Ascending aorta (tissue), 2 donors: Measurements from ENCODE around the gene HIVEP2. TPM values are rescaled to one million over a fixed set of nuclear protein-coding genes. Genes with fewer than 3 reads are reported as not detected.

Source experiments
- DNase-seq, 2 donors: peaks; one replicate each; pipeline ENCODE4 v3.0.0-alpha.2; 2019; ENCODE audit warnings: low spot score in 2 of 2
- H3K27ac ChIP-seq, 2 donors: fragments of 200-600 bp; sonication (generic); one replicate each; pipeline ENCODE4 v1.5.1; 2016 to 2017; ENCODE audit warnings: mild to moderate bottlenecking in 1 of 2
- H3K27me3 ChIP-seq: fragments of 200-600 bp; sonication (generic); one replicate; pipeline ENCODE4 v1.5.1; 2017
- H3K36me3 ChIP-seq, 2 donors: fragments of 200-600 bp; sonication (generic); one replicate each; pipeline ENCODE4 v1.5.1; 2016
- H3K4me1 ChIP-seq, 2 donors: fragments of 200-600 bp; sonication (generic); one replicate each; pipeline ENCODE4 v1.5.1; 2016 to 2017; ENCODE audit warnings: mild to moderate bottlenecking in 1 of 2
- H3K4me3 ChIP-seq, 2 donors: fragments of 200-600 bp; sonication (generic); one replicate each; pipeline ENCODE4 v1.5.1; 2016 to 2017; ENCODE audit warnings: mild to moderate bottlenecking in 1 of 2
- H3K9me3 ChIP-seq, 2 donors: fragments of 200-600 bp; sonication (generic); one replicate each; pipeline ENCODE4 v1.5.1; 2016
- intact Hi-C: fragments of 100-400 bp; cut with DNase I; formaldehyde crosslinking; loops from one replicate; pipeline ENCODE4 v1.15.1; 2023
- total RNA-seq: library from RNA; depleted of rRNA; stranded (reverse); fragments of >200 nt; gene quantifications from one replicate; pipeline ENCODE4 v1.1.0, GENCODE V29; 2016
- TF ChIP-seq, protein P1 (sequence below), 3 experiments: fragments of 200-600 bp in 2 of 3; fragments of 450-650 bp in 1 of 3; sonication (generic) in 2 of 3; IDR thresholded peaks; one replicate each; pipeline ENCODE4 v1.5.1; 2016 to 2019; ENCODE audit warnings: antibody characterized with exemption in 3 of 3, mild to moderate bottlenecking in 1 of 3, moderate library complexity in 1 of 3

The HIVEP2 gene
- total RNA-seq, 1 donor from 2014 or later = 14.5 TPM

DNA sequence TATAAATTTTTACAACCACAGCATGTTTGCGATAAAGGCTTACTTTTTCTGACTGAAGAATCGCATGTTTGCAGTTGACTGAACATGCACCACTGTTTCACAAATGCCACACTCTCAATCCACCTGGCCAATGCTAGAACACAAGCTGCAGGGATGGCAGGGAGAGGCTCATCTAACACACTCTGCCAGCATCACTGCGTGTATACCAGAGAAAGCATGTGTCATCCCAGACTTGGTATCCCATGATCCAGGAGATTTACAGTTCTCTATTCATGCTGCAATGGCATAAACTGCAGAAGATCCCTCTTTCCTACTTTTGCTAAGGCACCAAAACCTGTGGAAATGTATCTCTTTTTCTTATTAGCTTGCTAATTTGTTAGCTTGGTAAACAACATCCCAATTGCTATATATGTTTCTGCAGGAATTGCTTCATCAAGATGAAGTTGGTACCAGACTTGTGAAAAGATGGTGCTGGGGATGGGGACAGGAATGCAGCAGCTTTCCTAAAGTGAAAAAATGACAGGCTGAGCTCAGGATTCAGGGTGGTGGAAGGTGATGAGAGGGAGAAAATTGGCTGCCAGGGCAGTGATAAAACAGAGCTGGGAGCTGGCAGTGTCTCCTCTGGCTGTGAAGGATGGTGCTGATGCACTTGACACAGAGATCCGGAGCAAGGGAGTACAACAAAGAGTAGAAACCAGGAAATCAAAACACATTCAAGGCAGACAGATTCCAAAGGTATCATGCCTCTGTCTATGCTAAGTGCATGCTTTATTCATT is 186.9 kb downstream of the HIVEP2 start:
- Histone ChIP-seq H3K4me3 (no peak overlapping the region), H3K9me3 (no peaks in the 10 kb centered on the region), H3K27ac (no peak overlapping the region), H3K27me3 (no peaks in the 10 kb centered on the region), H3K36me3 (peaks cover 35 to 47% of the 10 kb centered on the region in 2 donors), H3K4me1 (no peaks in the 10 kb centered on the region)
- intact Hi-C loops = no loop called here
- TF ChIP-seq, protein P1, sequence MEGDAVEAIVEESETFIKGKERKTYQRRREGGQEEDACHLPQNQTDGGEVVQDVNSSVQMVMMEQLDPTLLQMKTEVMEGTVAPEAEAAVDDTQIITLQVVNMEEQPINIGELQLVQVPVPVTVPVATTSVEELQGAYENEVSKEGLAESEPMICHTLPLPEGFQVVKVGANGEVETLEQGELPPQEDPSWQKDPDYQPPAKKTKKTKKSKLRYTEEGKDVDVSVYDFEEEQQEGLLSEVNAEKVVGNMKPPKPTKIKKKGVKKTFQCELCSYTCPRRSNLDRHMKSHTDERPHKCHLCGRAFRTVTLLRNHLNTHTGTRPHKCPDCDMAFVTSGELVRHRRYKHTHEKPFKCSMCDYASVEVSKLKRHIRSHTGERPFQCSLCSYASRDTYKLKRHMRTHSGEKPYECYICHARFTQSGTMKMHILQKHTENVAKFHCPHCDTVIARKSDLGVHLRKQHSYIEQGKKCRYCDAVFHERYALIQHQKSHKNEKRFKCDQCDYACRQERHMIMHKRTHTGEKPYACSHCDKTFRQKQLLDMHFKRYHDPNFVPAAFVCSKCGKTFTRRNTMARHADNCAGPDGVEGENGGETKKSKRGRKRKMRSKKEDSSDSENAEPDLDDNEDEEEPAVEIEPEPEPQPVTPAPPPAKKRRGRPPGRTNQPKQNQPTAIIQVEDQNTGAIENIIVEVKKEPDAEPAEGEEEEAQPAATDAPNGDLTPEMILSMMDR (IDR thresholded peaks at IDR 0.05) = no peak
- no peak for DNase-seq

DNA sequence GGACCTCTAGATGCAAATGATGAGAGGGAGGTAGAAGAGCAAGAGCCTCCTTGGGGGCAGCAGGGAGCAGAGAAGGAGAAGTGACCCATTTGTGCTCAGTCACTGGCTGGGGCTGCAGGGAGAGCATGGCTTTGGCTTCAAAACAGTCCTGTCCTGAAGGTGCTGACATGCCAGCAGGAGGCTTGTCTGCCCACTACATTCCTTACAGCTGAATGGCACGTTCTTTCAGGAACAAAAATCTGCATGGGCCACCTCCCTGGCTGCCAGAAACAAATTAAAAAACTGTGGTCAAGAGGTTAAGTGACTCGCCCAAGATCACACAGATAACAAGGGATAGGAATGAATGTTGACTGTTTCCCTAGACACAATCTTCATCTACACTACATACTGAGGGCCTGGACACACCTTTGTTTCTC is 188.8 kb downstream of the HIVEP2 start:
- Histone ChIP-seq H3K4me3 (no peak overlapping the region), H3K36me3 (peaks cover 37 to 49% of the 10 kb centered on the region in 2 donors), H3K4me1 (no peaks in the 10 kb centered on the region), H3K27me3 (no peaks in the 10 kb centered on the region), H3K9me3 (no peaks in the 10 kb centered on the region), H3K27ac (no peak overlapping the region)
- intact Hi-C loops = no loop called here
- DNase-seq = no peak
- TF ChIP-seq, protein P1 (IDR thresholded peaks at IDR 0.05) = no peak

DNA sequence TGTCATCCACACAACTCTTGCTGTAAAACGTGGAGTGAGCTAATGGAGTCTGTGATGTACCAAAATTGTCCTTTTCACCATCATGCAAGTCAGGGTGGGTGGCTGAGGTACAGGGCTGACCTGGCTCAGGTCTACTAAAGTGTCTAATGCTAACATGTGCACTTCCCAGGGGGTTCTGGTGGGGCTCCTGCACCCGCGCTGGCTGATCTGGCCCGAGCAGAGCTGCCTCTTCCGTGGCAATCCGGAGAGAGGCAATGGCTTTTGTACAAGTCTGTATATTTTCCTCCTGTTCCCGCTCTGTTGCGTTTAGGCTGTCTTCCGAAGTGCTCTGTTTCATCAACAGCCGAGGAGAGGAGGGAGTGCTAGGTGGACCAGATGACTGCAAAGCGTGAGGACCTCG is 191.8 kb downstream of the HIVEP2 start:
- no peaks in the 10 kb centered on the region for H3K4me1 ChIP-seq

DNA sequence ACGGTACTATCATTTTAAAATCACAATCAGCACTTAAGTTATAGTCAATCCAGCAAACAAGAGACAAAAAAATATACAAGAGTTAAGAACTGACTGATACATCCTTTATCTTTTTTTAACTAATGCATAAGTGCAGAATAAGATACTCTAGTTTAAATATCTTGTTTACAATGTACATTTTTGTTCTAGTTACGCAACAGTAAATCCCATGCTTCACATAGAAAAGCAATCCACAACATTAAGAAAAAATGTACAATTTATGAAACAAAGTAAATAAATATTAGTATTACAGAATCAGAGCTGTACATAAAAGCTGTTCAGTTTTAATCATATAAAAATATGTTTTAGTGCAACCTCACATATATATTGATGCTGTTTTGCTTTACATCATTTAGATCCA is 192.6 kb downstream of the HIVEP2 start:
- intact Hi-C loops = no loop called here
- H3K4me1 ChIP-seq = no peaks in the 10 kb centered on the region
- no peak overlapping the region for H3K27ac ChIP-seq
- DNase-seq = no peak
- no peaks in the 10 kb centered on the region for H3K9me3 ChIP-seq
- peaks cover 10 to 14% of the 10 kb centered on the region in 2 donors for H3K36me3 ChIP-seq
- TF ChIP-seq, protein P1 (IDR thresholded peaks at IDR 0.05) = no peak
- no peak overlapping the region for H3K4me3 ChIP-seq
- no peaks in the 10 kb centered on the region for H3K27me3 ChIP-seq

More for the DNA sequence above, 191.8 kb downstream of the HIVEP2 start:
- TF ChIP-seq, protein P1 (IDR thresholded peaks at IDR 0.05) = no peak
- Histone ChIP-seq H3K36me3 (peaks cover 10 to 19% of the 10 kb centered on the region in 2 donors), H3K27me3 (no peaks in the 10 kb centered on the region), H3K9me3 (no peaks in the 10 kb centered on the region), H3K4me3 (no peak overlapping the region), H3K27ac (no peak overlapping the region)
- intact Hi-C loops = no loop called here
- DNase-seq = no peak

DNA sequence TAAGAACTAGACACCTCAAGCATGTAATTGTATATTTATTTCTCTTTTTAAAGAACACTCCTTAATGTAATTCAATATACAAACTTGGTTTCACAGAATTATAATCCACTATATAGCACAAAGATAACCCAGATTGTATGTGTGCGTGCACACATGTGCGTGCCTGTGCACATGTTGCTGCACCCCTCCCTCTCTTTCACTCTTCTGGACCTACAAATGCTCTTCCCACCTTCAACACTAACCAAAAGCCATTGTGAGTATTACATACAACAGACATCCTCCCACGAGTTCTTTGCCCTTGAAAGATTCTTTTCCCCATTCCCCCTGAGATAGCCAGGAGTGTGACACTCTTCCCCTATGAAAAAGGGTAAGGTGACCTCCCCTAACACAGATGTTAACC is 193.5 kb downstream of the HIVEP2 start:
- no peak for DNase-seq
- Histone ChIP-seq H3K4me3 (no peak overlapping the region), H3K27ac (no peak overlapping the region), H3K9me3 (no peaks in the 10 kb centered on the region), H3K4me1 (no peaks in the 10 kb centered on the region), H3K27me3 (no peaks in the 10 kb centered on the region), H3K36me3 (peaks cover 10 to 14% of the 10 kb centered on the region in 2 donors)
- intact Hi-C loops = no loop called here
- TF ChIP-seq, protein P1 (IDR thresholded peaks at IDR 0.05) = no peak
